IPS-NIHi7 (cell line): ENCODE data around the gene LMX1A.

Experiments used
- DNase-seq: peaks from one replicate; pipeline ENCODE4 v3.0.0; 2012; ENCODE audit warnings: mixed read lengths; ENCODE audit errors: extremely low spot score

The LMX1A gene

DNA sequence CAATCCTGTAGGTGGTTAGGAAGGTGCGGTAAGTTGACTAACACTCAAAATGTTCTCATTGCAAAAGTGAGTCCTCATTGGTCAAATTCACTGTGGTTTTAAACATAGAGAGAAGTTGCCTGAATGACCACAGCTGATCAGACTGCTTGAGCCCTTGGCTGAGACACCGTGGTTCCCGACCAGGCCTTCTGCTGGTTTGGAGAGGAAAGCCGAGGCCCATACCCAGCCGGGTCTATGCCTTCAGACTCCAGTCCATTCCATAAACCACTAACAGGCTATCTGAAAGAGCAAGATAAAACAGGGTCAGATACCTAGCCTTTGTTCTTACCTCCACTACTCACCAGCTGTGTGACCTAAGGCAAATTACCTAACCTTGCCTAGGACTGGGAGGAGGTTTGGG is 133.9 kb downstream of the LMX1A start:
- no peak for DNase-seq

DNA sequence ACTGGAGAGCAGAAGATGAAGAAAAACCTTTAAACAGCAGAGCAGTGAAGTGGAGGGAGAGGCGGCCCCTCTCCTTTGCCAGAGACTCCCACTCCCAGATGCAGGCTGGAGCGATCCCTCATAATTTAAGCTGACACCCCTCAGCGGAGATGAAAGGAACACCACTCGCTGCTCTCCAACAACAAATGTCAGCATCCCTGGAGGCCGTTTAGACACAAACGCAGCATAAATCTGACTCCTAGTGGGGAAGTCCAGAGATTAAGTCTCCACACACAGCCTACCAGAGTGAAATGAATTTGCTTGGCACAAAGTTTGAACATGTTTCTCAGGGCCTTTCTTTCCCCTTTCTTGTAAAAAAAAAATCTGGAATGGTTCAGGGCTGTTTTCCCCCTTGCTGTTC is 137.8 kb downstream of the LMX1A start:
- no peak for DNase-seq

DNA sequence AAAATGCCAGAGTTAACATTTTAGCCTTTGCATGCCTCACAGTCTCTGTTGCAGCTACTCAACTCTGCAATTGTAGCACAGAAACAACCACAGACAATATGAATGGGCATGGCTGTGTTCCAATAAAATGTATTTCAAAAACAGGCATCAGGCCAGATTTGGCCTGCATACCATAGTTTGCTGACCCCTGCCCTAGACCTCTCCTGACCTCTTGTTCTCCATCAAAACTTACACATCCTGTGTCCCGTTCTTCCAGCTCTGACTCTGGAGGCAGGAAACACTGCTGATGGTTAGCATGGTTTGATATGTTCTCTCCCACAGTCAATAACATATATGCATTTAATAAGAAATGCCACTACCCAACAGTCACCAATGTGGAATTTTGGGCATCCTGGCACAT is 138.6 kb downstream of the LMX1A start:
- DNase-seq: no peak

DNA sequence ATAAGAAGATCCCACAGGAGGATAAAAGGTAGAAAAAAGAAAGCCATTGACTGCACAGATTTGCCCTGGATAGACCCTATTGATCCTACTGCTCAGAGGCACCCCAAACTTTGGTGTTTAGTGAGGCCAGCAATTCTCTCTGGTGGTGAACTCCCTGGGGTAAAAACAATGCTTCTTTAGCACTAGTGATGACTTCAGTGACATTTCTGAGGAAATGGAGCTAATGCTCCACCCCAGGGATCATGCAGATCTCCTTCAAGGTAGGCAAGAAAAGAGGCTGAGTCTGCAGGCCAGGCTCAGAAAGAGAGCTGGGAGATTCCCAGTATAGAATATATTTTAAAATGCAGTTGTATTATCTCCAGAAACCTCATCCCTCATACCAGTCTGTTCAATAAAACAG is 140.3 kb downstream of the LMX1A start:
- DNase-seq: no peak

DNA sequence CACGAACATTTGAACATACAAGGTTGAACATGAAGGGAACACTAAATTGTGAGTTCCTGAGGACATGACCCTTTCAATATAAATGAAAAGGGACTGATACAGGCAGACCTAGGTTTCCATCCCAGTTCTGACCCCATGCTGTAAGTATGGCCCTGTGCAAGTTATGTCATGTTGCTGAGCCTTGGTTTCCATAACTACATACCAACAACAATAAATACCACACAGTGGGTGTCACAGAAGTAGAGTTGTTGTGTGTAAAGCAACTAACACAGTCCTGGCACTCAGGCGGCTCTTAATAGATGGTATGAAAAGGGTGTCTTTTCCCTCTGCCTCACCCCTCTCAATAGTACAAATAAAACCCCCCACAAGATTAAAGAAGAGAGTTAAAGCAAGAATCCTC is 140.8 kb downstream of the LMX1A start:
- DNase-seq: no peak

- DNase-seq: no peak
Observed at GRCh38 chr1:165212229-165212628, 144.3 kb downstream of the LMX1A start.

GRCh38 chr1:165207853-165208515 is 148.5 kb downstream of the LMX1A start:
- DNase-seq: no peak

DNA sequence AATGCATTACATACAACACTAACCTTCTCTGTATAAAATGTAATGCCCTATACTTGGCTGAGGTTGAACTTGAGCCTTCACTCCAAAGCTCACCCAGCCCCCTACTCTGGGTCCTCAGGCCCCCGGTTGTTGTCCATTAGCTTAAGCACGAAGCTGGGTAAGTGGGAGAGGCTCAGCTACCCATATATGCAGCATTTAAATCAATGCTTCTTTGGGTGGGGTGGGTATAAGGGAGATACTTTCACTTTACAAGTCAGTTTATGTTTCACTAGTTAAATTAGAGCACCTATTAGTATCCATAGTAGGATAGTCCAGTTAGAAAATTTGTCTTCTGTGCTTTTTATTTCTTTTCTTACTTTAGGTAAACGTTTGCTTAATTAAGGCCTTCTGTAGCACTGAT is 151.4 kb downstream of the LMX1A start:
- no peak for DNase-seq

GRCh38 chr1:165204548-165204947 is 152.0 kb downstream of the LMX1A start:
- no peak for DNase-seq

GRCh38 chr1:165191087-165191486 is 165.4 kb downstream of the LMX1A start:
- DNase-seq: no peak

DNA sequence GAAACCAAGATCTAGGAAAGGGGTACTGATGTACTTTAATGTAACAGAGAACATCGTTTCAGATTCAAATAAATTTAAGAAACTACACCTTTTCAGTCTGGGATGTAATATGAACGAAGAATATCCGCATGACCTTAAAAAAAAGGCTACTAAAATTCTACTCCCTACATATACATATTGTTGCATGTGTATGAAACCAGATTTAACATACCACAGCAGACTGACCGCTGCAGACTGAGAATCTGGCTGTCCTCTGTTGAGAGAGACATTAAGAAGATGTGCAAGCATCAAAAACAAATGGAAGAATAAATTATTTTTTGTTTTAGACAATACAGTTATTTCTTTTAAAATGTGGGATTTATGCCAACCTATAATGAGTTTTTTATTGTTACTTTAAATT is 166.6 kb downstream of the LMX1A start:
- no peak for DNase-seq

- no peak for DNase-seq
Observed at GRCh38 chr1:165189011-165189410, 167.5 kb downstream of the LMX1A start.

GRCh38 chr1:165187031-165188009 is 169.2 kb downstream of the LMX1A start:
- DNase-seq: no peak

DNA sequence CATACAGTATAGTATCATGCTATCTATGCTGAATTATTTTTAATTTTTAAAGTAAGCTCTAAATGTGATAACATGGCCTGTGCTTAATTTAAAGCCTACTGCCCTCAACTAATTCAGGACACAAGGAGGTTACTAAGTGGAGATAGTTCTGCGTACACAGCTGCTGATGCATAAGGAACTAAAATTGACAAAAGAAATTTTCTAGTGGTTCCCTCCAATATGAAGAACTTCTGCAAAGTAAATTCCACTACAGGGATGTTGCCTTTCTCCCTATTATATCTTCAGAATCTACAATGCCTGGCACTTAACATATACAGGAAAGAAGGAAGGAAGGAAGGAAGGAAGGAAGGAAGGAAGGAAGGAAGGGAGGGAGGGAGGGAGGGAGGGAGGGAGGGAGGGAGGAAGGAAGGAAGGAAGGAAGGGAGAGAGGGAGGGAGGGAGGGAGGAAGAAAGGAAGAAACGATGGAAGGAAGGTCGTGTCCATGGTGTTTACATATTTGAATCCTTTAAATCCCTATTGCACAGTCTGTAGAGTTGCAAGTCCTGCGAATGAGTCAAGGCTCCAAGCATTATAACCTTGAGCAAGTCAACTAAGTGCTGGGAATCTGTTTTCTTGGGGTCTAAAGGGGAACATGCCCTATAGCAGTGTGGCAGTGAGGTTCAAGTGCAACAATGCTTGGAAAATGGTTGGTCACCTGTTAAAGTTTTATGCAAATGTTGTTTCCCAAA is 171.2 kb downstream of the LMX1A start:
- no peak for DNase-seq

GRCh38 chr1:165182975-165183374 is 173.5 kb downstream of the LMX1A start:
- DNase-seq: no peak

GRCh38 chr1:165179306-165179705 is 177.2 kb downstream of the LMX1A start:
- DNase-seq: no peak

DNA sequence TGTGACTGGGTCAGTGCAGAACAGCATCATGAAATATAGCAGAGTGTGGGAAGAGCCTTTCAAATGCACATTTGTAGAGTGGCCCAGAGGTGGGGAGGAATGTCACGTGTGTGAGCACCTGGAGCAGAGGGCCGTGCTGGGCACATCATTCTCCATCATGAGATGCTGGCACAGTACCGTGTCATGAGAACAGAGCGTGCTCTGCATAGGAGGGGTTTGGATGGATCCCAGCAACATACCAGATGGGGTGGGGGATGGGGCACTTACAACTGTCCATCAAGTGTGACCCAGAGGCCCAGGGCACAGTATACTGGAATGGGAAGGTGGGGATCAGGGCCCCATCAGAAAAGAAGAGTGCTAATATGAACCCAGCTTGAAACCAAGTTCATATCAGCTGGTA is 182.0 kb downstream of the LMX1A start:
- no peak for DNase-seq

DNA sequence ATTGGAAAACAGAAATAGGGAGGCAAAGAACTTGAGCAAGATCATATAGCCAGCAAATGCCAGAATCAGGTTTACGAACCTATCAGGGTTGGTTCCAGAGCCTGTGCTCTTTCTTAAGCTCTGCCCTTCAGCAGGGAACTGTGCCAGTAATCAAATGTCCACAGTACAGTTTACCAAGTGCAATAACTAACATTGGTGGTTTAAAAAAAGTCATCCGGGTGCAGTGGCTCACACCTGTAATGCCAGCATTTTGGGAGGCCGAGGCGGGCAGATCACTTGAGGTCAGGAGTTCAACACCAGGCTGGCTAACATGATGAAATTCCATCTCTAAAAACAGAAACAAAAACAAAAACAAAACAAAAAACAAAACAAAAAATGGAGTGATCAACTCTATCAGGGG is 182.7 kb downstream of the LMX1A start:
- no peak for DNase-seq

DNA sequence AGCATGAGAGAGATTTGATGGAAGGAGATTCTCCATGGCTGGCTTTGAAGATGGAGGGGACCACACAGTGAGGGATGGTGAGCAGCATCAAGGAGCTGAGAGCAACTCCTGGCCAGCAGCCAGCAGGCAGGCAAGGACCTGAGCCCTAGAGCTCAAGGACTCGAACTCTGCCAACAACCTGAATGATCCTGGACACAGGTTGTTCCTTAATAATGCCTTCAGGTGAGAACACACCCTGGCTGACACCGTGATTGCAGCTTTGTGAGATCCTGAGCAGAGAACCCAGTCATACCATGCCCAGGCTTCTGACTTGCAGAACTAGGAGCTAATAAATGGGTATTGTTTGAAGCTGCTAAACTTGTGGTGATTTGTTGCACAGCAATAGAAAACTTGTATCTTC is 183.1 kb downstream of the LMX1A start:
- DNase-seq: no peak

- DNase-seq: no peak
Observed at GRCh38 chr1:165172666-165173065, 183.8 kb downstream of the LMX1A start.

GRCh38 chr1:165169729-165170128 is 186.8 kb downstream of the LMX1A start:
- no peak for DNase-seq

GRCh38 chr1:165169028-165169427 is 187.5 kb downstream of the LMX1A start:
- DNase-seq: no peak
